Neural cell (in vitro differentiated cells): ENCODE measurements around the gene AXIN1. TPM values are rescaled to one million over a fixed set of nuclear protein-coding genes. Genes with fewer than 3 reads are reported as not detected.

Source experiments
- H2AFZ ChIP-seq: fragments of 200-600, 300-800 bp; sonication (generic), shearing (Covaris generic); 2 replicates; pipeline ENCODE4 v1.6.0; 2014; ENCODE audit warnings: low read depth, mild to moderate bottlenecking, antibody characterized with exemption, low read length, moderate library complexity
- H3F3A ChIP-seq: fragments of 200-600 bp; shearing (Covaris generic); 2 replicates; pipeline ENCODE4 v1.6.1; 2016; ENCODE audit warnings: mild to moderate bottlenecking, moderate library complexity, mixed read lengths, antibody characterized with exemption, low read length; ENCODE audit not compliant: insufficient read depth, poor library complexity, severe bottlenecking
- H3K27ac ChIP-seq: fragments of 200-600, 300-800 bp; sonication (generic), shearing (Covaris generic); 2 replicates; pipeline ENCODE4 v1.5.1; 2014; ENCODE audit warnings: mild to moderate bottlenecking, low read length, moderate library complexity
- H3K27me3 ChIP-seq: fragments of 300-800, 200-600 bp; sonication (generic), shearing (Covaris generic); 2 replicates; pipeline ENCODE4 v1.6.0; 2014; ENCODE audit warnings: mild to moderate bottlenecking, low read depth, low read length, moderate library complexity; ENCODE audit not compliant: insufficient read depth
- H3K36me3 ChIP-seq: fragments of 300-800, 200-600 bp; sonication (generic), shearing (Covaris generic); 2 replicates; pipeline ENCODE4 v1.5.1; 2014; ENCODE audit warnings: mild to moderate bottlenecking, antibody characterized with exemption, low read length, moderate library complexity; ENCODE audit not compliant: insufficient read depth
- H3K4me2 ChIP-seq: fragments of 300-800, 200-600 bp; sonication (generic), shearing (Covaris generic); 2 replicates; pipeline ENCODE4 v1.6.0; 2014; ENCODE audit warnings: mild to moderate bottlenecking, low read length
- H3K4me3 ChIP-seq: fragments of 300-800, 200-600 bp; sonication (generic), shearing (Covaris generic); 2 replicates; pipeline ENCODE4 v1.5.1; 2014; ENCODE audit warnings: mild to moderate bottlenecking, low read length, moderate library complexity
- H3K79me2 ChIP-seq: fragments of 200-600 bp; shearing (Covaris generic); replicated peaks from 2 replicates; pipeline ENCODE4 v1.6.0; 2014; ENCODE audit warnings: mild to moderate bottlenecking, low read length, moderate library complexity; ENCODE audit not compliant: insufficient read depth
- H3K9ac ChIP-seq: fragments of 300-800, 200-600 bp; sonication (generic), shearing (Covaris generic); 2 replicates; pipeline ENCODE4 v1.6.1; 2016; ENCODE audit warnings: mild to moderate bottlenecking, low read length, mixed read lengths
- H3K9me2 ChIP-seq: fragments of 200-600 bp; shearing (Covaris generic); 2 replicates; pipeline ENCODE4 v1.6.1; 2016; ENCODE audit warnings: mild to moderate bottlenecking, low read length, mixed read lengths; ENCODE audit not compliant: insufficient read depth
- H3K9me3 ChIP-seq: fragments of 200-600, 300-800 bp; sonication (generic), shearing (Covaris generic); 2 replicates; pipeline ENCODE4 v1.6.1; 2016; ENCODE audit warnings: mild to moderate bottlenecking, mixed run types, low read length, moderate library complexity, mixed read lengths
- H4K20me1 ChIP-seq: fragments of 200-600 bp; shearing (Covaris generic); 2 replicates; pipeline ENCODE4 v1.6.1; 2016; ENCODE audit warnings: mild to moderate bottlenecking, mixed run types; ENCODE audit not compliant: insufficient read depth
- CTCF ChIP-seq: fragments of 450-650 bp; IDR thresholded peaks from 2 replicates; pipeline ENCODE4 v1.5.1; 2014; ENCODE audit warnings: antibody characterized with exemption, mild to moderate bottlenecking, moderate library complexity; ENCODE audit not compliant: poor library complexity, severe bottlenecking
- EP300 ChIP-seq: fragments of 450-650 bp; conservative IDR thresholded peaks from 2 replicates; pipeline ENCODE4 v1.6.1; 2014; ENCODE audit warnings: antibody characterized with exemption, mild to moderate bottlenecking, moderate library complexity; ENCODE audit not compliant: poor library complexity, severe bottlenecking
- EZH2 ChIP-seq: fragments of 200-600, 300-800 bp; shearing (Covaris generic), sonication (generic); IDR thresholded peaks from 2 replicates; pipeline ENCODE4 v1.6.1; 2014; ENCODE audit warnings: antibody characterized with exemption, low read length, borderline replicate concordance, mild to moderate bottlenecking; ENCODE audit not compliant: insufficient read depth, poor library complexity, severe bottlenecking
- MXI1 ChIP-seq: fragments of 450-650 bp; conservative IDR thresholded peaks from 2 replicates; pipeline ENCODE4 v1.6.1; 2014; ENCODE audit warnings: antibody characterized with exemption, mild to moderate bottlenecking; ENCODE audit not compliant: poor library complexity, severe bottlenecking
- POLR2AphosphoS5 ChIP-seq: IDR thresholded peaks from 2 replicates; pipeline ENCODE4 v1.6.1; 2012
- RAD21 ChIP-seq: fragments of 450-650 bp; conservative IDR thresholded peaks from 2 replicates; pipeline ENCODE4 v1.6.1; 2014; ENCODE audit warnings: antibody characterized with exemption, mild to moderate bottlenecking, moderate library complexity
- REST ChIP-seq: IDR thresholded peaks from 2 replicates; pipeline ENCODE4 v1.6.1; 2012; ENCODE audit warnings: borderline replicate concordance
- SMC3 ChIP-seq: fragments of 450-650 bp; conservative IDR thresholded peaks from 2 replicates; pipeline ENCODE4 v1.6.1; 2014; ENCODE audit warnings: antibody characterized with exemption, mild to moderate bottlenecking, moderate library complexity; ENCODE audit not compliant: poor library complexity
- TAF1 ChIP-seq: IDR thresholded peaks from 2 replicates; pipeline ENCODE4 v1.6.1; 2012; ENCODE audit warnings: low read depth
- polyA plus RNA-seq: library from polyadenylated mRNA; depleted of rRNA; stranded (reverse); fragments of >200 nt; gene quantifications from 2 replicates; pipeline ENCODE4 v1.2.3, GENCODE V29; 2014

The AXIN1 gene
- polyA plus RNA-seq, 1 donor from 2014 or later = 30.5 TPM

- TF ChIP-seq SMC3 = no peak
- TF ChIP-seq TAF1 = no peak
- no peak for TF ChIP-seq EZH2
- no peak for TF ChIP-seq RAD21
- TF ChIP-seq MXI1 = no peak
- TF ChIP-seq EP300 = no peak
- TF ChIP-seq CTCF = no peak
- no peak for TF ChIP-seq POLR2AphosphoS5
- TF ChIP-seq REST = no peak
- no peak overlapping the region for H3K27ac ChIP-seq
- H3K4me2 ChIP-seq = no peak overlapping the region
- H2AFZ ChIP-seq = no peak overlapping the region
- H3K27me3 ChIP-seq = no peaks in the 10 kb centered on the region
- H3K9ac ChIP-seq = no peak overlapping the region
- no peaks in the 10 kb centered on the region for H3K79me2 ChIP-seq
- H3K4me3 ChIP-seq = no peak overlapping the region
- H3K9me3 ChIP-seq = no peaks in the 10 kb centered on the region
- no peaks in the 10 kb centered on the region for H3F3A ChIP-seq
- no peaks in the 10 kb centered on the region for H4K20me1 ChIP-seq
- H3K36me3 ChIP-seq = no peaks in the 10 kb centered on the region
- no peaks in the 10 kb centered on the region for H3K9me2 ChIP-seq
Measured at GRCh38 chr16:260326-260725, 92.2 kb downstream of the AXIN1 start.

- Histone ChIP-seq H3K36me3 (no peaks in the 10 kb centered on the region), H3K79me2 (no peaks in the 10 kb centered on the region), H2AFZ (no peak overlapping the region), H3K9me3 (no peaks in the 10 kb centered on the region), H3K4me2 (no peak overlapping the region), H3K9ac (no peak overlapping the region), H3K27me3 (no peaks in the 10 kb centered on the region), H3K4me3 (no peak overlapping the region), H3K9me2 (no peaks in the 10 kb centered on the region), H4K20me1 (no peaks in the 10 kb centered on the region), H3F3A (no peaks in the 10 kb centered on the region), H3K27ac (no peak overlapping the region)
- no peak for TF ChIP-seq EP300
- TF ChIP-seq CTCF = no peak
- no peak for TF ChIP-seq EZH2
- TF ChIP-seq REST = no peak
- TF ChIP-seq SMC3 = no peak
- no peak for TF ChIP-seq MXI1
- no peak for TF ChIP-seq POLR2AphosphoS5
- no peak for TF ChIP-seq RAD21
- no peak for TF ChIP-seq TAF1
Measured at GRCh38 chr16:259814-260253, 92.7 kb downstream of the AXIN1 start.
